GM18858 (cell line): ENCODE data around the gene ZDHHC11B.
"Not testable (repeated sequence)": the region's sequence is repeated elsewhere in the genome, so short reads cannot be mapped to it uniquely, and the experiment has no call there.

Experiments used
- ATAC-seq: cut with Tn5 transposase; IDR thresholded peaks from one replicate; pipeline ENCODE4 v1.9.1; 2021; ENCODE audit not compliant: unreplicated experiment

The ZDHHC11B gene

GRCh38 chr5:785181-785705 lies 714 bp upstream of the ZDHHC11B start:
- ATAC-seq, result not testable (repeated sequence)

- ATAC-seq, result not testable (repeated sequence)
These were observed 575 bp downstream of the ZDHHC11B start for GRCh38 chr5:783881-784427.

- ATAC-seq, result not testable (repeated sequence)
These were observed 1.3 kb downstream of the ZDHHC11B start for GRCh38 chr5:783049-783802.

- not testable (repeated sequence) for ATAC-seq
These were observed 2.2 kb downstream of the ZDHHC11B start for GRCh38 chr5:782356-782755.

- not testable (repeated sequence) for ATAC-seq
These were observed 4.0 kb downstream of the ZDHHC11B start for GRCh38 chr5:780571-780970.

GRCh38 chr5:778967-779366 lies 5.6 kb downstream of the ZDHHC11B start:
- not testable (repeated sequence) for ATAC-seq

GRCh38 chr5:778421-778820 lies 6.1 kb downstream of the ZDHHC11B start:
- not testable (repeated sequence) for ATAC-seq

- ATAC-seq, result no peak
These were observed 6.8 kb downstream of the ZDHHC11B start for GRCh38 chr5:777756-778161.

GRCh38 chr5:776862-777711 lies 7.4 kb downstream of the ZDHHC11B start:
- no peak for ATAC-seq

GRCh38 chr5:775961-776861 lies 8.3 kb downstream of the ZDHHC11B start:
- no peak for ATAC-seq

GRCh38 chr5:775595-775960 lies 9.0 kb downstream of the ZDHHC11B start:
- not testable (repeated sequence) for ATAC-seq

- not testable (repeated sequence) for ATAC-seq
These were observed 9.5 kb downstream of the ZDHHC11B start for GRCh38 chr5:774854-775505.

GRCh38 chr5:774304-774703 lies 10.2 kb downstream of the ZDHHC11B start:
- not testable (repeated sequence) for ATAC-seq

GRCh38 chr5:773517-774264 lies 10.8 kb downstream of the ZDHHC11B start:
- no peak for ATAC-seq

- not testable (repeated sequence) for ATAC-seq
These were observed 11.6 kb downstream of the ZDHHC11B start for GRCh38 chr5:772931-773330.

- ATAC-seq, result not testable (repeated sequence)
These were observed 12.0 kb downstream of the ZDHHC11B start for GRCh38 chr5:772547-772890.

GRCh38 chr5:771841-772546 lies 12.5 kb downstream of the ZDHHC11B start:
- not testable (repeated sequence) for ATAC-seq

- ATAC-seq, result not testable (repeated sequence)
These were observed 13.3 kb downstream of the ZDHHC11B start for GRCh38 chr5:771087-771781.
